Measurements from ENCODE around the gene FBLN1.

The FBLN1 gene

DNA sequence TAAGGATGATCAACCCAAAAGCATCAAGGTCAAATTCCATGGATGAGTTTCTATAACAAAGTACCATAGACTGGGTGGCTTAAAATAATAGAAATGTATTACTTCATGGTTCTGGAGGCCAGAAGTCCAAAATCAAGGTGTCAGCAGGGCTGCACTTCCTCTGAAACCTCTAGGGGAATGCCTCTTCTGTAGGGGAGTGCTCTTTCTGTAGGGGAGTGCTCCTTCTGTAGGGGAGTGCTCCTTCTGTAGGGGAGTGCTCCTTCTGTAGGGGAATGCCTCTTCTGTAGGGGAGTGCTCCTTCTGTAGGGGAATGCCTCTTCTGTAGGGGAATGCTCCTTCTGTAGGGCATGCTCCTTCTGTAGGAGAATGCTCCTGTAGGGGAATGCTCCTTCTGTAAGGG lies 65.5 kb downstream of the FBLN1 start:
- no peak overlapping the region for H3K4me3 ChIP-seq (ENCODE audit: low read length)
- no peak for DNase-seq (ENCODE audit: low read depth)
- no peak for TF ChIP-seq CTCF (conservative IDR thresholded peaks at IDR 0.05; ENCODE audit: low read length)

GRCh38 chr22:45571089-45571488 lies 68.4 kb downstream of the FBLN1 start:
- TF ChIP-seq CTCF (conservative IDR thresholded peaks at IDR 0.05; ENCODE audit: low read length), result no peak
- H3K4me3 ChIP-seq (ENCODE audit: low read length), result no peak overlapping the region

GRCh38 chr22:45572444-45572843 lies 69.8 kb downstream of the FBLN1 start:
- TF ChIP-seq CTCF (conservative IDR thresholded peaks at IDR 0.05; ENCODE audit: low read length), result no peak
- H3K4me3 ChIP-seq (ENCODE audit: low read length), result no peak overlapping the region
- DNase-seq (ENCODE audit: low read depth), result peak; percentile 37

More at GRCh38 chr22:45571089-45571488, 68.4 kb downstream of the FBLN1 start:
- no peak for DNase-seq (ENCODE audit: low read depth)

- TF ChIP-seq CTCF (conservative IDR thresholded peaks at IDR 0.05; ENCODE audit: low read length), result no peak
- no peak overlapping the region for H3K4me3 ChIP-seq (ENCODE audit: low read length)
- DNase-seq (ENCODE audit: low read depth), result no peak
These were observed 71.5 kb downstream of the FBLN1 start for GRCh38 chr22:45574069-45574703.

GRCh38 chr22:45575173-45575572 lies 72.5 kb downstream of the FBLN1 start:
- no peak overlapping the region for H3K4me3 ChIP-seq (ENCODE audit: low read length)
- TF ChIP-seq CTCF (conservative IDR thresholded peaks at IDR 0.05; ENCODE audit: low read length), result no peak
- DNase-seq (ENCODE audit: low read depth), result no peak

GRCh38 chr22:45575607-45576272 lies 73.1 kb downstream of the FBLN1 start:
- DNase-seq (ENCODE audit: low read depth), result no peak
- TF ChIP-seq CTCF (conservative IDR thresholded peaks at IDR 0.05; ENCODE audit: low read length), result no peak
- H3K4me3 ChIP-seq (ENCODE audit: low read length), result no peak overlapping the region

- H3K4me3 ChIP-seq (ENCODE audit: low read length), result no peak overlapping the region
- DNase-seq (ENCODE audit: low read depth), result no peak
- no peak for TF ChIP-seq CTCF (conservative IDR thresholded peaks at IDR 0.05; ENCODE audit: low read length)
These were observed 73.6 kb downstream of the FBLN1 start for GRCh38 chr22:45576273-45576625.

All from AG10803 (cell line).